KOPT-K1 (cell line): ENCODE results near the gene HMG20B.
A peak's percentile ranks its signal among the peaks of the same experiment; 100 is the strongest.
"Not testable (repeated sequence)": the region's sequence is repeated elsewhere in the genome, so short reads cannot be mapped to it uniquely, and the experiment has no call there.

Source experiments
- H3K27ac ChIP-seq: fragments of 200-600 bp; sonication (generic); 2 replicates; pipeline ENCODE4 v1.5.1; 2016; ENCODE audit warnings: antibody characterized with exemption, mild to moderate bottlenecking, low read depth, low read length; ENCODE audit not compliant: poor library complexity, severe bottlenecking
- H3K36me3 ChIP-seq: fragments of 200-600 bp; sonication (generic); 2 replicates; pipeline ENCODE4 v1.5.1; 2017; ENCODE audit warnings: antibody characterized with exemption, mild to moderate bottlenecking, low read length, moderate library complexity; ENCODE audit not compliant: insufficient read depth
- H3K9me3 ChIP-seq: fragments of 200-600 bp; sonication (generic); 2 replicates; pipeline ENCODE4 v1.5.1; 2017; ENCODE audit warnings: antibody characterized with exemption, low read length, mild to moderate bottlenecking; ENCODE audit not compliant: insufficient read depth, poor library complexity, severe bottlenecking

The HMG20B gene

GRCh38 chr19:3557461-3558248, 15.1 kb upstream of the HMG20B start, which contains the start of gene MFSD12:
Gene MFSD12 (minus strand): TSS chr19:3557586. CDS start chr19:3557403, 183 bp downstream.
- H3K27ac ChIP-seq: peak within 1 kb of the TSS; percentile 46
- H3K9me3 ChIP-seq: no peaks in the 10 kb centered on the region
- no peaks in the 10 kb centered on the region for H3K36me3 ChIP-seq

DNA sequence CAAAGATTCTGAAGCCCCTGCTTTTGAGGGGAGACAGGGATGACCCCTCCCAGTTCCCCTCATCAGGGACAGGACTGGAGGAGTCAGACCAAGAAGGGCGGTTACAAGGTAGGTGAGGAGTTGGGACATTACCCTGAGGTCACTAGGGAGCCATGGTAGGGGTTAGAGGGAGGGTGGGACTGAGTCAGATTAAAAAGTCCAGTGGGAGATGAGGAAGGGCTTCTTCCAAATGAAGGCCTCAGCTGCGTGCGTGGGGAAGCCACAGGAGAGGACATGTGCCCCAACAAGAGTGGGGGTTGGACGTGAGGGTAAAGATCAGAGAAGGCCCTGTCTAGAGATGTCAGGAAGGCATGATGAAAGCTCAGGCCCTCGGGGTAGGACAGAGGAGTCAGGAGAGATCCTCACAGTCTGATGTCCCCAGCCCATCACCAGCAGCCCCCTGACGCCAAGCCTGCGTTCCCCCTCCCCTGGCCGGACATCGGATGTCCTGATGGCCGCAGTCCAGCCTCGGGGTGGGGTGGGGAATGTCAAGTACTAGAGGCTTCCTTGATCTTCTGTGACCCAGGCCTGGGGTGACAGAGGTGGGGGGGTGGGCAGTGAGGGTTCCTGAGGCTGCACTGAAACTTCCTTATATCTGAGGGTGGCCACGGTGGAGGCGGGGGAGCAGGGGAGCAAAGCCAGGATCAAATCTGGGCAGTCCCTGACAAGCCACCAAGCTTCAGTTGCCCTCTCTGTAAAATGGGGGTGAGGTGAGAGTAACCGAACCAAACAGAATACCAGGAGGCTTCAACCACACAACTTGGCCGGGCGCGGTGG, 8.8 kb upstream of the HMG20B start:
- no peaks in the 10 kb centered on the region for H3K36me3 ChIP-seq
- no peaks in the 10 kb centered on the region for H3K9me3 ChIP-seq
- no peak overlapping the region for H3K27ac ChIP-seq

GRCh38 chr19:3565139-3565538, 7.6 kb upstream of the HMG20B start:
- Histone ChIP-seq H3K9me3 (no peaks in the 10 kb centered on the region), H3K27ac (no peak overlapping the region)

GRCh38 chr19:3570042-3570441, 2.7 kb upstream of the HMG20B start:
- H3K9me3 ChIP-seq, H3K36me3 ChIP-seq, H3K27ac ChIP-seq: not testable (repeated sequence)

More at GRCh38 chr19:3565139-3565538, 7.6 kb upstream of the HMG20B start:
- H3K36me3 ChIP-seq: no peaks in the 10 kb centered on the region

DNA sequence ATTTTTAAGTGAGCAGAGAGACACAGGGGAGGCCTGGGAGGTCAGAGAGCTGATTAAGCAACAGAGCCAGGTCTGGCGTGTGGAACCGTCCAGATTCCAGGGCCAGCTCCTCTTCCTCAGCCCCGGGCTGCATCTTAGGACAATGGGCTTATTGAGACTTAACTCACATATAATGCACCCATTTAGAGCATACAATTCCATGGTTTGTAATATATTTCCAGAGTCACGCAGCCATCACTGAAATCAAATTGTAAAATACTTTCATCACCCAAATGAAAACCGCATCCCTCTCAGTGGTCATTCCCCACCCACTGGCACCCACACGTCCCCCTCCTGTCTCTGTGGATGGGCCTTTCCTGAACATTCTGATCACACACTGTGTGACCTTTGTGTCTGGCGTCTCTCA, 2.1 kb upstream of the HMG20B start:
- Histone ChIP-seq H3K9me3 (no peaks in the 10 kb centered on the region), H3K27ac (no peak overlapping the region), H3K36me3 (peaks cover 9% of the 10 kb centered on the region)

DNA sequence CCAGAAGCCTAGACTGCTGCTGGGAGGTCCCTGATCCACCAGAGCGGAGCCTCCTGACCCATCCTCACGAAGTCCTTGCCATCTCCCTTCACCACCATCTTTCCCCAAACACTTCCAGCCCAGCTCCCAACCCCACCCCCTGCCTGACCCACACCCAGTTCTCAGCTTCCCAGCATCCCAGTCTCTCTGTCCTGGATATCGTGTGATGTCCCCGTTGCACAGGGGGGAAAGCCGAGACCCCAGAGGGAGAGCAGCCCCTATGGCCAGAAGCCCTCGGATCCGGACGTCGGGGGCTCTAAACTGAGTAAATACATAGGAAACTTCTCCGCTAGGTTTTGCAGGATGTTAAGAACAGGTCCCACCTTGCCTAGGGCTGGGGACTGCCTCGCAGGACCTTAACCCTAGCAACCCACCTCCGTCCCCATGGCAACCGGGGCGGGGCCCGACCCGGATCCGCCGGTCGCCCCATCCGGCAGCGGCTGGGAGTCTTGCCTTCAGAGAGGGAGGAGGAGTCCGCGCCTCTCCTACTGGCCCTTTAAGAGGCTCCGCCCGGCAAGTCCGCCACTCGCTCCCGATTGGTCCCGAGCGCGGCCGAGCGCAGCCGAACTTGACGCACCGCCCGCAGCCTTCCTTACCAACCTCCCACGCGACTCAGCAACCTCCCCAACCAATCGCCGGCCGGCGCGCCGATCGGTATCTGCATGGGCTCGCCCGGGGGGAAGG, 451 bp upstream of the HMG20B start:
- H3K27ac ChIP-seq: peak overlapping the region; percentile 38
- no peaks in the 10 kb centered on the region for H3K9me3 ChIP-seq
- H3K36me3 ChIP-seq: peaks cover 9% of the 10 kb centered on the region

GRCh38 chr19:3573162-3573857, 566 bp downstream of the HMG20B start:
- H3K27ac ChIP-seq: peak overlapping the region; percentile 65
- H3K36me3 ChIP-seq: peaks cover 9% of the 10 kb centered on the region
- H3K9me3 ChIP-seq: no peaks in the 10 kb centered on the region

DNA sequence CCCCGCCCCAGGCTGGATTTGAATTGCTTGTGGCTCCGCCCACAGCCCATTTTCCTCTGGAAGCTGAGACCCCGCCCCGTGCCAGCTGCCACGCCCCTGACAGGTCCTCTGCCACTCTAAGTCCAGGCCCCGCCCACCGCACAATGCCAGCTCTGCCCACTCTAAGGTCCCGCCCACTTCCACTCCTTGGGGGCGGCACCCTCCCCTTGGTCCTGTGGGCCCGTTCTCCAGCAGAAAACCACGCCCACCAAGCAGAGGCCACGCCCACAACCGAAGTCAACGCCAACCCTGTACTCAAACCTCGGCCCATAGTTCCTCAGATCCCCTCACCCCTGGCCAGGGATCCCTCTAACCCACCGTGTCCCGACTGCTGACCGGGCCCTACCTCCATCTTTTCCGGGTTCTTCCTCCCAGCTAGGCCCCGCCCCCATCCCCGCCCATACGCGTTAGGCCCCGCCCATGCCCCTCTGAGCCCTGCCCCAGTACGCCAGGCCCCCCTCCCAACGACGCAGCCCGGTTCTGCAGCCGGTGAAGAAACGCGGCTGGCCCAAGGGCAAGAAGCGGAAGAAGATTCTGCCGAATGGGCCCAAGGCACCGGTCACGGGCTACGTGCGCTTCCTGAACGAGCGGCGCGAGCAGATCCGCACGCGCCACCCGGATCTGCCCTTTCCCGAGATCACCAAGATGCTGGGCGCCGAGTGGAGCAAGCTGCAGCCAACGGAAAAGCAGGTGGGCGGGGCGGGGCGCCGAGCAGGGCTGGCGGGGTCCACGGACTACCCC, 1.3 kb downstream of the HMG20B start:
- no peaks in the 10 kb centered on the region for H3K9me3 ChIP-seq
- peaks cover 9% of the 10 kb centered on the region for H3K36me3 ChIP-seq
- H3K27ac ChIP-seq: peak overlapping the region; percentile 65

DNA sequence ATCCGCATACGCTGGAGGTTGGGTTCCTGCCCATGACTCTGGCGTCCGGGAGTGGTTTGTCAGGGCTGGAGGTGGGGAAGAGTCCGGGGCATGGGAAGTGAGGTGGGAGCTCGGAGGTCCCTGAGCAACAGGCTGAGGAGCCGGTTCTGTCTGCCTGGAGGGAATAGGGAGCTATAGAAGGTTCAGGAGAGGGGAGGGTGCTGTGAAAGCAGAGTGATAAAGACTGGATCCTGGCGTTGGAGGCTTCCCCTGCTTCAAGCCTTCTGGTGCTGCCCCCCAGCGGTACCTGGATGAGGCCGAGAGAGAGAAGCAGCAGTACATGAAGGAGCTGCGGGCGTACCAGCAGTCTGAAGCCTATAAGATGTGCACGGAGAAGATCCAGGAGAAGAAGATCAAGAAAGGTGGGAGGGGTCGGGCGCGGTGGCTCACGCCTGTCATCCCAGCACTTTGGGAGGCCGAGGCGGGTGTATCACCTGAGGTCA, 2.6 kb downstream of the HMG20B start:
- H3K9me3 ChIP-seq: no peaks in the 10 kb centered on the region
- peaks cover 9% of the 10 kb centered on the region for H3K36me3 ChIP-seq
- no peak overlapping the region for H3K27ac ChIP-seq

- Histone ChIP-seq H3K27ac (no peak overlapping the region), H3K9me3 (no peaks in the 10 kb centered on the region)
These were observed 3.4 kb downstream of the HMG20B start for GRCh38 chr19:3575949-3576673.

DNA sequence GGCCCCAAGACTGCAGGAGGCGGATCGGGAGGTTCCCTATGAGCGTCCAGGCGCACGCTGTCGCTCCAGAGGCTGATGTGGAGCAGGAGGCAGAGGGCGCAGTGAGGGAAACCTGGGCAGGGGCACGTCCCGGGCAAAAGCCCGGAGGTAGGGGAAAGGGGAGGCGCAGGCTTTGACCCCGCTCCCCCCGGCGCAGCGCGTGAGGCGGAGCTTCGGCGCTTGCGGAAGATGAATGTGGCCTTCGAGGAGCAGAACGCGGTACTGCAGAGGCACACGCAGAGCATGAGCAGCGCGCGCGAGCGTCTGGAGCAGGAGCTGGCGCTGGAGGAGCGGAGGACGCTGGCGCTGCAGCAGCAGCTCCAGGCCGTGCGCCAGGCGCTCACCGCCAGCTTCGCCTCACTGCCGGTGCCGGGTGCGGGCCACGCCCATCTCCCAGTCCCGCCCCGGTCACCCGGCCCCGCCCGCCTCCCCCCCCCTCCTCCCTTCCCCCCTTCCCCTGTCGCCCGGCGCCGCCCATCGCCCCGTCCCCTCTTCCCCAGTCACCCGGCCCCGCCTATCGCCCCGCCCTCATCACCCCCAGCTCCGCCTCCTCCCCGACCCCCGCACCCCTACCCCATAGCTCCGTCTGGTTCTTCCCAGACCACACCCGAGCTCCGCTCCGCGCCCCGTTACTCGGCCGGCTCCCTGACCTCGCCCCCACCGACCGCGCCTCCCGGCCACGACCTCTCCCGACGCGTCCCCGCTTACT, 4.1 kb downstream of the HMG20B start:
- Histone ChIP-seq H3K9me3 (no peaks in the 10 kb centered on the region), H3K36me3 (peaks cover 9% of the 10 kb centered on the region), H3K27ac (no peak overlapping the region)

More at GRCh38 chr19:3575949-3576673, 3.4 kb downstream of the HMG20B start:
- H3K36me3 ChIP-seq: peaks cover 9% of the 10 kb centered on the region

DNA sequence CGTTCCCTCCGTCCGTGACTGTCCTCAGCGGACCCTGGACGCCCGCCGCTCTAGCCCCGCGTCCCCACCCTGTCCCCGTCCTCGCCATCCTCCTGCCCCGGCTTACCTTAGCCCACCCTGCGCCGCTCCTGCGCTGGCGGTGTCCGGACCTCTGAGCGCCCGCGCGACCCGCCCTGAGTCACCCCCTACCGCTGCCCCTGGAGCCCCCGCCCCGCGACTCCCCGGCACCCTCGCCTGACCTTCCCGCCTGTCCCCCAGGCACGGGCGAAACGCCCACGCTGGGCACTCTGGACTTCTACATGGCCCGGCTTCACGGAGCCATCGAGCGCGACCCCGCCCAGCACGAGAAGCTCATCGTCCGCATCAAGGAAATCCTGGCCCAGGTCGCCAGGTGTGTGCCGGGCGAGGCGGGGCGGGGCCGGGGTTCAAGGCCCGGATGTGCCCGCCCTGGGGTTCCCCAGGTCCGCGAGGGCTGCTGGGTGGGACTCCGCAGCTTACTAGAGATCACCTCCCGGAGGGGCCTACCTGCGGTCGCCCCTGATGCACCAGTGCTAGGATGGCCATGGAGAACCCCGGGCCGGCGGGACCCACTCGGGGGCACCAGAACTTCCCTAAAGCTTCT, 5.1 kb downstream of the HMG20B start:
- H3K36me3 ChIP-seq: peaks cover 9% of the 10 kb centered on the region
- H3K27ac ChIP-seq: no peak overlapping the region
- no peaks in the 10 kb centered on the region for H3K9me3 ChIP-seq
